ENCODE results near the gene CT47B1. TPM values are rescaled to one million over a fixed set of nuclear protein-coding genes. Genes with fewer than 3 reads are reported as not detected.

Gene CT47B1
- total and polyA plus RNA-seq, 2 of the 13 experiments (the other 11 are each of a cell fraction or from before 2014, with no cell fraction given), result not detected

DNA sequence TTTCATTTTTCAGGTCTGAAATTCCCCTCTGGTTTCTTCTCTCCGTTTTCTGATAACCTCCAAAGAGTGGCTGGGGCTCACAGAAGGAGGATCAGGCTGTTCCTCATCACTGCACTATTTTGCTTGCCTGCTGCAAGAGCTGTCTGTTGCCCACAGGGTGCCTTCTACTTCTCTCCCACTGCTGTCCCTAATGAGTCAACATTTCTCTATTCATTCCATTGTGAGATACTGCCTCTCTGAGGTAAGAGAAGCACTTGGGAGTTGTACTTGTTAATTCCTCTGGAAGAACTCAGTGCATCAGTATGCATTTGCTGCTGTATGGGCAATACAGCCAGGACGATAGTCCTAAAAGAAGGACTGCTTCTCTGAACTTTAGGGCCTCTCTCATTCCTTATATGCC, 34.8 kb downstream of the CT47B1 start:
- no TSS peak for BruUV-seq (replicated peaks)
- TF ChIP-seq, protein P1, sequence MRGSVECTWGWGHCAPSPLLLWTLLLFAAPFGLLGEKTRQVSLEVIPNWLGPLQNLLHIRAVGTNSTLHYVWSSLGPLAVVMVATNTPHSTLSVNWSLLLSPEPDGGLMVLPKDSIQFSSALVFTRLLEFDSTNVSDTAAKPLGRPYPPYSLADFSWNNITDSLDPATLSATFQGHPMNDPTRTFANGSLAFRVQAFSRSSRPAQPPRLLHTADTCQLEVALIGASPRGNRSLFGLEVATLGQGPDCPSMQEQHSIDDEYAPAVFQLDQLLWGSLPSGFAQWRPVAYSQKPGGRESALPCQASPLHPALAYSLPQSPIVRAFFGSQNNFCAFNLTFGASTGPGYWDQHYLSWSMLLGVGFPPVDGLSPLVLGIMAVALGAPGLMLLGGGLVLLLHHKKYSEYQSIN (CRISPR knock-in tag; IDR thresholded peaks at IDR 0.05; ENCODE audit: borderline replicate concordance), result no peak
- TF ChIP-seq EED (CRISPR knock-in tag; IDR thresholded peaks at IDR 0.05) (no peak), ZNF225 (CRISPR knock-in tag; IDR thresholded peaks at IDR 0.05) (no peak), ZNF558 (CRISPR knock-in tag; IDR thresholded peaks at IDR 0.05; ENCODE audit: borderline replicate concordance) (no peak), ZNF263 (CRISPR knock-in tag; IDR thresholded peaks at IDR 0.05) (no peak), MXD4 (CRISPR knock-in tag; IDR thresholded peaks at IDR 0.05) (no peak), MIER3 (CRISPR knock-in tag; IDR thresholded peaks at IDR 0.05; ENCODE audit: borderline replicate concordance) (no peak), ATAD3A (CRISPR knock-in tag; IDR thresholded peaks at IDR 0.05) (no peak), ZNF253 (CRISPR knock-in tag; IDR thresholded peaks at IDR 0.05; ENCODE audit: borderline replicate concordance) (no peak), FOSL1 (CRISPR knock-in tag; IDR thresholded peaks at IDR 0.05; ENCODE audit: borderline replicate concordance) (no peak), ZNF317 (CRISPR knock-in tag; IDR thresholded peaks at IDR 0.05) (no peak), ZNF543 (CRISPR knock-in tag; IDR thresholded peaks at IDR 0.05) (no peak)
- TF ChIP-seq, protein P2, sequence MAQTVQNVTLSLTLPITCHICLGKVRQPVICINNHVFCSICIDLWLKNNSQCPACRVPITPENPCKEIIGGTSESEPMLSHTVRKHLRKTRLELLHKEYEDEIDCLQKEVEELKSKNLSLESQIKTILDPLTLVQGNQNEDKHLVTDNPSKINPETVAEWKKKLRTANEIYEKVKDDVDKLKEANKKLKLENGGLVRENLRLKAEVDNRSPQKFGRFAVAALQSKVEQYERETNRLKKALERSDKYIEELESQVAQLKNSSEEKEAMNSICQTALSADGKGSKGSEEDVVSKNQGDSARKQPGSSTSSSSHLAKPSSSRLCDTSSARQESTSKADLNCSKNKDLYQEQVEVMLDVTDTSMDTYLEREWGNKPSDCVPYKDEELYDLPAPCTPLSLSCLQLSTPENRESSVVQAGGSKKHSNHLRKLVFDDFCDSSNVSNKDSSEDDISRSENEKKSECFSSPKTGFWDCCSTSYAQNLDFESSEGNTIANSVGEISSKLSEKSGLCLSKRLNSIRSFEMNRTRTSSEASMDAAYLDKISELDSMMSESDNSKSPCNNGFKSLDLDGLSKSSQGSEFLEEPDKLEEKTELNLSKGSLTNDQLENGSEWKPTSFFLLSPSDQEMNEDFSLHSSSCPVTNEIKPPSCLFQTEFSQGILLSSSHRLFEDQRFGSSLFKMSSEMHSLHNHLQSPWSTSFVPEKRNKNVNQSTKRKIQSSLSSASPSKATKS (CRISPR knock-in tag; IDR thresholded peaks at IDR 0.05), result no peak

More for the DNA sequence above, 34.8 kb downstream of the CT47B1 start:
- Histone ChIP-seq H3K4me3 (replicated peaks in 1 of 3; ENCODE audit: insufficient read depth in 1 of 3, low read depth in 2 of 3, low read length in 3 of 3) (no peak overlapping the region), H3K4me1 (ENCODE audit: insufficient read depth, low read length) (no peaks in the 10 kb centered on the region), H4K20me1 (ENCODE audit: insufficient read depth, low read length) (no peaks in the 10 kb centered on the region), H3K9me3 (ENCODE audit: low read length) (no peaks in the 10 kb centered on the region), H3K9ac (ENCODE audit: insufficient read depth, low read depth, low read length) (no peak overlapping the region), H3K27ac (ENCODE audit: extremely low read length, insufficient read depth, low read length) (no peak overlapping the region), H3K79me2 (ENCODE audit: insufficient read depth, low read length) (no peaks in the 10 kb centered on the region), H2AFZ (ENCODE audit: low read length) (no peak overlapping the region), H3K27me3 (ENCODE audit: control insufficient read depth in 1 of 2, insufficient read depth in 2 of 2, low read length in 2 of 2) (no peaks in the 10 kb centered on the region), H3K36me3 (replicated peaks in 1 of 2; ENCODE audit: control insufficient read depth in 1 of 2, insufficient read depth in 2 of 2, low read length in 2 of 2) (no peaks in the 10 kb centered on the region), H3K4me2 (ENCODE audit: low read depth, low read length) (no peak overlapping the region)
- CTCF ChIA-PET (ENCODE audit: low intra/inter-chr PET ratio, low total read pairs), result no interaction called here
- FAIRE-seq (no peak), ATAC-seq (no peak), DNase-seq (ENCODE audit: low spot score) (no peak)
- WGBS (ENCODE audit: low lambda C conversion rate), result 0% methylated on average over 2 of the region's 2 CpGs
- intact Hi-C loops (cut with micrococcal nuclease; ENCODE audit: unreplicated experiment), result no loop called here
- POLR2A ChIA-PET, result no interaction called here
- in situ Hi-C loops (cut with HindIII; ENCODE audit: extremely low pct_ligation_motif_present, low pct_unique_long_range_greater_than_20kb), result no loop called here

Data from HepG2 (cell line).